Liver (tissue), 9 donors: Measurements from ENCODE around the gene PFDN2. TPM values are rescaled to one million over a fixed set of nuclear protein-coding genes. Genes with fewer than 3 reads are reported as not detected.

Experiments
- DNase-seq: peaks from one replicate; pipeline ENCODE4 v3.0.0-alpha.2; 2017; ENCODE audit warnings: low spot score
- H3K27ac ChIP-seq, 2 donors: one replicate each; pipeline ENCODE4 v1.7.0; 2013; ENCODE audit warnings: inconsistent platforms in 2 of 2, low read length in 2 of 2, control low read depth in 1 of 2, low read depth in 1 of 2, mild to moderate bottlenecking in 1 of 2
- H3K27me3 ChIP-seq, 4 donors: one replicate each; pipeline versions ENCODE4 v1.6.1 to v1.7.0; 2013; ENCODE audit warnings: low read length in 3 of 4, inconsistent platforms in 1 of 4, mild to moderate bottlenecking in 1 of 4, moderate library complexity in 1 of 4; ENCODE audit not compliant: control insufficient read depth in 4 of 4, insufficient read depth in 4 of 4
- H3K36me3 ChIP-seq, 4 donors: one replicate each; pipeline versions ENCODE4 v1.6.1 to v1.7.0; 2013; ENCODE audit warnings: low read length in 3 of 4, mild to moderate bottlenecking in 3 of 4, low read depth in 1 of 4, moderate library complexity in 1 of 4; ENCODE audit not compliant: control insufficient read depth in 4 of 4, insufficient read depth in 3 of 4
- H3K4me1 ChIP-seq, 4 donors: one replicate each; pipeline versions ENCODE4 v1.6.1 to v1.7.0; 2013; ENCODE audit warnings: low read length in 3 of 4, mild to moderate bottlenecking in 3 of 4, moderate library complexity in 1 of 4; ENCODE audit not compliant: control insufficient read depth in 4 of 4, insufficient read depth in 4 of 4
- H3K4me3 ChIP-seq, 3 donors: one replicate each; pipeline versions ENCODE4 v1.6.1 to v1.7.0; 2013; ENCODE audit warnings: low read length in 3 of 3, control low read depth in 1 of 3, low read depth in 1 of 3, mild to moderate bottlenecking in 1 of 3
- H3K9ac ChIP-seq, 2 donors: one replicate each; pipeline ENCODE4 v1.7.0; 2013; ENCODE audit warnings: low read length in 2 of 2, mild to moderate bottlenecking in 2 of 2, moderate library complexity in 2 of 2, control low read depth in 1 of 2, low read depth in 1 of 2
- H3K9me3 ChIP-seq, 4 donors: one replicate each; pipeline versions ENCODE4 v1.6.1 to v1.7.0; 2013; ENCODE audit warnings: low read length in 3 of 4; ENCODE audit not compliant: control insufficient read depth in 4 of 4
- ATF3 ChIP-seq: IDR thresholded peaks from 2 replicates; pipeline ENCODE4 v1.6.1; 2016; ENCODE audit warnings: antibody characterized with exemption
- CTCF ChIP-seq: fragments of 150-350 bp; IDR thresholded peaks from 2 replicates; pipeline ENCODE4 v1.5.1; 2017; ENCODE audit warnings: improper control_type of control experiment, low read depth, low read length; ENCODE audit not compliant: missing input control
- EGR1 ChIP-seq, 2 donors: IDR thresholded peaks; 2 replicates each; pipeline ENCODE4 v1.6.1; 2016 to 2018; ENCODE audit warnings: antibody characterized with exemption in 2 of 2, low read depth in 2 of 2
- FOXA1 ChIP-seq: IDR thresholded peaks from 2 replicates; pipeline ENCODE4 v1.6.1; 2016; ENCODE audit warnings: antibody characterized with exemption
- FOXA2 ChIP-seq: IDR thresholded peaks from 2 replicates; pipeline ENCODE4 v1.6.1; 2016; ENCODE audit warnings: antibody characterized with exemption
- HNF4A ChIP-seq, 2 donors: conservative IDR thresholded peaks; 2 replicates each; pipeline ENCODE4 v1.6.1; 2016; ENCODE audit warnings: antibody characterized with exemption in 2 of 2, mild to moderate bottlenecking in 2 of 2
- HNF4G ChIP-seq: IDR thresholded peaks from 2 replicates; pipeline ENCODE4 v1.6.1; 2016; ENCODE audit warnings: antibody characterized with exemption
- RAD21 ChIP-seq, 2 donors: IDR thresholded peaks; 2 replicates each; pipeline ENCODE4 v1.6.1; 2016; ENCODE audit warnings: antibody characterized with exemption in 2 of 2, mild to moderate bottlenecking in 2 of 2
- RXRA ChIP-seq, 2 donors: IDR thresholded peaks; 2 replicates each; pipeline ENCODE4 v1.6.1; 2017 to 2018; ENCODE audit warnings: antibody characterized with exemption in 2 of 2, mild to moderate bottlenecking in 1 of 2
- SP1 ChIP-seq: IDR thresholded peaks from 2 replicates; pipeline ENCODE4 v1.6.1; 2018; ENCODE audit warnings: antibody characterized with exemption, mild to moderate bottlenecking
- WGBS: extraction: QIAGEN DNeasy Blood & Tissue Kit; methylation state at CpG from one replicate; pipeline ENCODE4 v1.1.7; 2013; 5-methylcytosine and 5-hydroxymethylcytosine counted together
- polyA plus RNA-seq, 2 donors: library from polyadenylated mRNA; stranded (reverse) in 1 of 2; unstranded in 1 of 2; fragments of 200-250 nt in 1 of 2; fragments of >200 nt in 1 of 2; fragmentation: Nextera tagmentation in 1 of 2; extraction: Ambion mirVana in 1 of 2; gene quantifications; one replicate each; pipeline versions ENCODE4 v1.2.1 to v1.2.3, GENCODE V29; 2013 to 2015
- total RNA-seq, 2 donors: library from RNA; depleted of rRNA; stranded (reverse); fragments of >200 nt; gene quantifications; one replicate each; pipeline ENCODE4 v1.2.3, GENCODE V29; 2014
- TF ChIP-seq, protein P1 (sequence below): IDR thresholded peaks from 2 replicates; pipeline ENCODE4 v1.6.1; 2016; ENCODE audit warnings: antibody characterized with exemption
- TF ChIP-seq, protein P2 (sequence below): IDR thresholded peaks from 2 replicates; pipeline ENCODE4 v1.6.1; 2016; ENCODE audit warnings: antibody characterized with exemption, mild to moderate bottlenecking
- donor health status: healthy.
- donor health status: healthy.
- donor health status: healthy.
- donor health status: healthy.
- donor health status: healthy.

The PFDN2 gene
- total and polyA plus RNA-seq, 4 donors: 12.4 to 61.9 (median 34.0) TPM

DNA sequence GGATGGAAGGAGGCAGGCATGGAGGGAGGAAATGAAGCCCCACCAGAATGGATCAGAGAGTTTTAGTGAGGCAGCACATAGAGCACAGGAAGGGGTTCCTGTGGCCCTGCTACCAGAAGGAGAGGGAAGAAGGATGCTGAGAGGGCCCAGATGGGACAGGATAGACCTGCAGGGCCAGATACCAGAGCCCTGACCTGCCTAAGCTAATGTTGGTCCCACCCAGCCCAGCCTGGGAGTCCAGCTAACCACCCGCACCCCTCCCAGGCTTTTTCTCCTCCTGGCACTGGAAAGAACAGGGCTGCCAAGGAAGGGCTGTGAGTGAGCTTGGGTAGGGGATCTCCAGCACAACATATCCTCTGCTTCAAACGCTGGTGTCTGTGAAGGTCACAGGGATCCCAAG is 35.4 kb downstream of the PFDN2 start (continued):
- TF ChIP-seq, protein P1, sequence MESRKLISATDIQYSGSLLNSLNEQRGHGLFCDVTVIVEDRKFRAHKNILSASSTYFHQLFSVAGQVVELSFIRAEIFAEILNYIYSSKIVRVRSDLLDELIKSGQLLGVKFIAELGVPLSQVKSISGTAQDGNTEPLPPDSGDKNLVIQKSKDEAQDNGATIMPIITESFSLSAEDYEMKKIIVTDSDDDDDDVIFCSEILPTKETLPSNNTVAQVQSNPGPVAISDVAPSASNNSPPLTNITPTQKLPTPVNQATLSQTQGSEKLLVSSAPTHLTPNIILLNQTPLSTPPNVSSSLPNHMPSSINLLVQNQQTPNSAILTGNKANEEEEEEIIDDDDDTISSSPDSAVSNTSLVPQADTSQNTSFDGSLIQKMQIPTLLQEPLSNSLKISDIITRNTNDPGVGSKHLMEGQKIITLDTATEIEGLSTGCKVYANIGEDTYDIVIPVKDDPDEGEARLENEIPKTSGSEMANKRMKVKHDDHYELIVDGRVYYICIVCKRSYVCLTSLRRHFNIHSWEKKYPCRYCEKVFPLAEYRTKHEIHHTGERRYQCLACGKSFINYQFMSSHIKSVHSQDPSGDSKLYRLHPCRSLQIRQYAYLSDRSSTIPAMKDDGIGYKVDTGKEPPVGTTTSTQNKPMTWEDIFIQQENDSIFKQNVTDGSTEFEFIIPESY: no peak

DNA sequence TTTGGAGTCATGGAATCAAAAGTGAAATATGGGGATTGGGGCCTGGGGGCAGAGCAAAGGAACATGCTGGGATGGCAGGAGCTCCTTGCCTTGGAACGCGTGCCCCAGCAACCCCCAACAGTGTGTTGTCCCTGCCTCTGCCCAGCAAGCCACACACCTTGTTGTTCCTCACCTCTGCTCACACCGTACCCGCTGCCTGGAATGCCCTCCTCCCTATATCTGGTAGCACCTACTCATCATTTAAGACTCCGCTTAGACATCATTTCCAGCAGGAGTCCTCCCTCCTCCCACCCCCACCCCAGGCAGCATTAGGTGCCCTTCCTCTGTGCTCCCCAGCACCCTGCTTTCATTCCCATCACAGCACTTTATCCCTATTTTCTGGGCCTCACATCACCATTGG is 36.3 kb downstream of the PFDN2 start:
- WGBS: 77% methylated on average over 5 of the region's 5 CpGs
- H3K4me1 ChIP-seq: no peaks in the 10 kb centered on the region
- H3K9ac ChIP-seq: no peak overlapping the region
- no peaks in the 10 kb centered on the region for H3K36me3 ChIP-seq
- H3K27ac ChIP-seq: no peak overlapping the region
- no peak for TF ChIP-seq FOXA1
- no peak for TF ChIP-seq SP1
- no peak for TF ChIP-seq HNF4G
- TF ChIP-seq ATF3: no peak
- no peak for TF ChIP-seq HNF4A (conservative IDR thresholded peaks at IDR 0.05)
- no peak for TF ChIP-seq FOXA2
- no peak for TF ChIP-seq CTCF
- TF ChIP-seq, protein P1: no peak
- TF ChIP-seq, protein P2, sequence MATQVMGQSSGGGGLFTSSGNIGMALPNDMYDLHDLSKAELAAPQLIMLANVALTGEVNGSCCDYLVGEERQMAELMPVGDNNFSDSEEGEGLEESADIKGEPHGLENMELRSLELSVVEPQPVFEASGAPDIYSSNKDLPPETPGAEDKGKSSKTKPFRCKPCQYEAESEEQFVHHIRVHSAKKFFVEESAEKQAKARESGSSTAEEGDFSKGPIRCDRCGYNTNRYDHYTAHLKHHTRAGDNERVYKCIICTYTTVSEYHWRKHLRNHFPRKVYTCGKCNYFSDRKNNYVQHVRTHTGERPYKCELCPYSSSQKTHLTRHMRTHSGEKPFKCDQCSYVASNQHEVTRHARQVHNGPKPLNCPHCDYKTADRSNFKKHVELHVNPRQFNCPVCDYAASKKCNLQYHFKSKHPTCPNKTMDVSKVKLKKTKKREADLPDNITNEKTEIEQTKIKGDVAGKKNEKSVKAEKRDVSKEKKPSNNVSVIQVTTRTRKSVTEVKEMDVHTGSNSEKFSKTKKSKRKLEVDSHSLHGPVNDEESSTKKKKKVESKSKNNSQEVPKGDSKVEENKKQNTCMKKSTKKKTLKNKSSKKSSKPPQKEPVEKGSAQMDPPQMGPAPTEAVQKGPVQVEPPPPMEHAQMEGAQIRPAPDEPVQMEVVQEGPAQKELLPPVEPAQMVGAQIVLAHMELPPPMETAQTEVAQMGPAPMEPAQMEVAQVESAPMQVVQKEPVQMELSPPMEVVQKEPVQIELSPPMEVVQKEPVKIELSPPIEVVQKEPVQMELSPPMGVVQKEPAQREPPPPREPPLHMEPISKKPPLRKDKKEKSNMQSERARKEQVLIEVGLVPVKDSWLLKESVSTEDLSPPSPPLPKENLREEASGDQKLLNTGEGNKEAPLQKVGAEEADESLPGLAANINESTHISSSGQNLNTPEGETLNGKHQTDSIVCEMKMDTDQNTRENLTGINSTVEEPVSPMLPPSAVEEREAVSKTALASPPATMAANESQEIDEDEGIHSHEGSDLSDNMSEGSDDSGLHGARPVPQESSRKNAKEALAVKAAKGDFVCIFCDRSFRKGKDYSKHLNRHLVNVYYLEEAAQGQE: no peak
- no peak for TF ChIP-seq EGR1 (IDR thresholded peaks at IDR 0.05; ENCODE audit: low read depth in 2 of 2)
- no peak for TF ChIP-seq RAD21 (IDR thresholded peaks at IDR 0.05)
- TF ChIP-seq RXRA (IDR thresholded peaks at IDR 0.05): no peak
- H3K9me3 ChIP-seq: no peaks in the 10 kb centered on the region
- no peaks in the 10 kb centered on the region for H3K27me3 ChIP-seq
- H3K4me3 ChIP-seq: no peak overlapping the region
- no peak for DNase-seq
